ENCODE results near the gene PITX1.
"Not testable (repeated sequence)": the region's sequence is repeated elsewhere in the genome, so short reads cannot be mapped to it uniquely, and the experiment has no call there.

The PITX1 gene

DNA sequence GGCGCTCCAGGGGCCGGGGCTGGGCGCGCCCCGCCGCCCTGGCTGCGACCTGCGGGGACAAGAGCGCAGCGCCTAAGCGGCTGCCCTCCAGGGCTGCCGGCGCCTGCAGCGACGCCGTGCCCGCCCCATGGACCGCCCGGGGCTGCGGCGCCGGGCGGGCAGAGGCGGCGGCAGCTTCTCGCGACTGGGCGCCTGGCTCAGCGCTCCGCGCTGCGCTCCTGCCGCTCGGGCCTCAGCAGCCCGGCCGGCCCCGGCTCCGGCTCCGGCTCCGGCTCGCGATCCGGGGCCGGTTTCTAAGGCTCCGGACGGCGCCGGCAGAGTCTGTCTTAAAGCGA is at the start of gene PITX1:
PITX1 (minus strand) TSS at position 328 of the 335 bp plus-strand sequence. CDS start 347 bp downstream, outside the sequence.
- no peak for DNase-seq (ENCODE audit: low spot score)

DNA sequence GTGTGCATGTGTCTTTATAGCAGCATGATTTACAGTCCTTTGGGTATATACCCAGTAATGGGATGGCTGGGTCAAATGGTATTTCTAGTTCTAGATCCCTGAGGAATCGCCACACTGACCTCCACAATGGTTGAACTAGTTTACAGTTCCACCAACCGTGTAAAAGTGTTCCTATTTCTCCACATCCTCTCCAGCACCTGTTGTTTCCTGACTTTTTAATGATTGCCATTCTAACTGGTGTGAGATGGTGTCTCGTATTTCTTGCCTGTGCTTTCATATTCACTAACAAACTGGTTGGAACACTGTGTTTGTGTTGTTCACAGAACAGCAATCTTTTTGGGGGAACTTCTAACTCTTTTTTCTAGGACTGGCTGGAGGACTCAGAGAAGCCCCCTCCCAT is 49.3 kb upstream of the PITX1 start:
- not testable (repeated sequence) for DNase-seq (ENCODE audit: low spot score)

DNA sequence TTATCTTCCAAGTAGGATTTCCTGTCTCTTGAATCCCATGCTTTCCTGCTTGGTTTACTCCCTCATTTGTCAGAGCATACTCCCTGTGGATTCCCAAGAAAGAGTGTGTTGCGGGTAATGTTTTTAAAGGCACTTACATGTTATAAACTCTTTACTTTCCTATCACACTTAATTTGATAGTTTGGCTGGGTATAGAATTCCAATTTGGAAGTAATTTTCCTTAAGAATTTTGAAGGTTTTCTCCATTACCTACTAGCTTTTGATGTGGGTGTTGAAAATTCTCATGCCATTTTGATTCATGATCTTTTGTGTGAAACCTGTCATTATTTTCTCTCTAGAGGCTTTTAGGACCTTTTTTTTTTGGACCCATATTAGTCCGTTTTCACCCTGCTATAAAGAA is 47.2 kb upstream of the PITX1 start:
- DNase-seq (ENCODE audit: low spot score) = no peak

DNA sequence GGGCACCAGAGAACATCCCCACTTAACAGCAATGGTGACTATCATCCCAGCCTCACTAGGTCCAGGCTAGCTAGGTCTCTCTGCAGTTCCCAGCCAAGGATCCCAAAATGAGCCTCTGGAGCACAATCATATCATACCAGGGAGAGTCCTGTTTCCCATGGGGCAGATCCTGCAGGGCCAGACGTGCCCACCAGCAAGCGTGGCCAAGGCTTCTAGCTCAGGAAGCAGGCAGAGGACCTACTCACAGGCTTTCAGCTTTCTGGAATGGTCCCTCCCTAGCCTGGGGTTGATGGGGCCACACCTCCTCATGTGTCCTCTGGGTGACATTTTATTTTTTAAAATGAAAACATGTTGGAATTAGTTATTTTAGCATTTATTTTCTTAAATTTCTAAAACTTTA is 45.7 kb upstream of the PITX1 start:
- DNase-seq (ENCODE audit: low spot score) = no peak

DNA sequence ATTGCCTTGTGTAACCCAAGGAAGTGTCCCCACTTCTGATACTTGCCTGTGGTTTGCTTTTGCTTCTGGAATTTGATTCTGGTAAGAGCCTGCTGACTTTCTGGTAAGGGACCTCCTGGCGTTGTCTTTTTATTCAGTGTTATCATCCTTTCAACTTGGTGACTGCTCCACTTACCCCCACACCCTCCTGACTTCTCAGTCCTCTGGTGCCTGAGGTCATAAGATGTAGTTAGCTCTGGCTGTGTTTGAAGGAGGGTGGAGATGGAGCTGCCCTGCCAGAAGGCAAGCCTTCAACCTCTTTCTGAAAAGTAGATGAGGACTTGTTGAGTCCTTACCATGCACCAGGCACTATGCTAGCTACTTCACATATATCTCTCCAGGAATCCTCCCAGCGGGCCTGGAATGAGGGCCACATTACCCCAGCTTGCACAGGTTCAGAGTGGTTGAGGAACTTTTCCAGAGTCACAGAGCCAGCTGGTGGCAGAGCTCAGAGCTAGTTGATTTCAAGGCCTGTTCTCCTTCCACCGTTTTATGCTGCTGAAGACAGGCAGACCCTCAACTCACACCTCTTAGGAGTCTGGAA is 45.2 kb upstream of the PITX1 start:
- DNase-seq (ENCODE audit: low spot score) = no peak

DNA sequence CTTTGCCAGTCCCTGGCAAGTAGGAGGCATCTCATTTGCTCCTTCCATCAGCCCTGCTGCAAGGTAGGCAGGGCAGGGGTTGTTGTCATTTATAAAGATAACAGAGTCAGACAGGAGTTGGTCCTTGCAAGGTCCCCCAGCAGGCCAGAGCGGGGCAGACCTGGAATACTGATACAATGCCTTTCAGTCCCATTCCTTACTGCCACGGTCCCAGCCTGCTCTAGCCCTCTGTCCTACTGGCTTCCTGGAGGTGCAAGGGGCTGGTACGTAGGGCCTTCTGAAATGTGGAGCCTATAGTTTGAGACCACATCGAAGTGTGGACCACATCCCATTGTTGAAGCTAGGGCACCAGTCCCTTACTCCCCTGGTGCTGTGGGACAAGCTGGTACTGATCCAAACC is 42.8 kb upstream of the PITX1 start:
- DNase-seq (ENCODE audit: low spot score) = no peak

DNA sequence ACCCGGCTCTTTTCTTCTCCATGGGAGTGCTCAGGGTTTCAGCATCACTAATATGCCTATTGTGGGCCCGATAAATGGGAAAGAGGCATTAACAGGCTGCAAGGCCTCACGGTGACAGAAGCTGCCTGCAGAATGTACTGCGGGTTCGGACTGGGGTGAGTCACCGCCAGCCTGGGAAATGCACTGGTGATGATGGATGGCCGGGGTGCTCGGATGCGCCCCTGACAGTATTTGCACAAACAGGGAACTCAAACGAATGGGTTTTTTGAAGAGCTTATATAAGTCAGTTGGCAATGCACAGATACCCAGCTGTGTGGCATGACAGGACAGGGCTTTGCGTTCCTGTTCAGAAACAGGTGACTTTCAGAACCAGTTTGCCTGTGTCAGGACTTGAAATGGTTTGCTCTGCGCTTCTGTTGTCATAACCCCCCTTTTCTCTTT is 42.0 kb upstream of the PITX1 start:
- DNase-seq (ENCODE audit: low spot score) = no peak

DNA sequence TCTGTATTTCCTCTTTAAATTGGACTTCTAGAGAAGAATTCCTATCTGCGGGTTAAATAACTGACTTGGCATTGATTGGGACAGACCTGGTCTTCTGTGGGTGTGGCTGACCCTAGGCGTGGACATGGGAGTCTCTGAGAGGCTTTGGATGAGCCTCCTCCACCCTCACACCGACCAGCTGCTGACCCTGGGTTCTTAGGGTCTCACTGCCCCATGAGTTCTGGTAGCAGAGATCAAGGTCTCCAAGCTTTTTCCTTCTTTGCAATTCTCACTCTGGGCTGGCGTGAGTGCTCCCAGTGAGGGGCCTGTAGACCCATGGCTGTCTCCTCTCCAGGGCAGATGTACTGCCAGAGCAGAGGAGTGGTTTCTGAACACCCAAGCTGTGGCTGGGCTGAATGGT is 41.6 kb upstream of the PITX1 start:
- DNase-seq (ENCODE audit: low spot score) = no peak

DNA sequence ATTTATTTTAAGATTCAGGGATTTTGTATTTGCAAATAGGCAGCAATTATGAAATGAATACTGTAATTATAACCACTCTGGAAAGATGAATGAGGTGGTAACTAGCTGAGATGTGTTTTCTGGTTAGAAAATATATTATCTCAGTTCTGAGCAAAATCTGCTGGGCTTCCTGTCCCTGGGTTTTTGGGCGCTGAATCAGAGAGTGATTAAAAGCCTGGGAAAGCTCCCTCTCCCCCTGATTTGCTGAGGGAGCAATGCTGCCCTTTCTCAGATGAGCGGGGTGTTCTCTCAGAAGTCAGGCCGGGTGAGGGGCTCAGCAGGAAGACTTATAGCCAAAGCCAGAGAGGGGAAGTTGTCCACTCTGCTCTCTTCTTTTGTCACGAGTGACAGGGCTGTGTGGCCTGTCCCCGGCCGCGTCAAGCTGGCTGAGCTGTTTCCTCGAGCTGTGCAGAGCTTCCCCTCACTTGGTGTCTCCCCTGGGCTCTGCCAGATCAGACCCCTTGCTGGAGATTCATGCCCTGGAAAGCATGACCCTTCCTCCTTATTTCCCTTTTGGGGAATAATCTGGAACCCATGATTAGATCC is 39.8 kb upstream of the PITX1 start:
- no peak for DNase-seq (ENCODE audit: low spot score)

DNA sequence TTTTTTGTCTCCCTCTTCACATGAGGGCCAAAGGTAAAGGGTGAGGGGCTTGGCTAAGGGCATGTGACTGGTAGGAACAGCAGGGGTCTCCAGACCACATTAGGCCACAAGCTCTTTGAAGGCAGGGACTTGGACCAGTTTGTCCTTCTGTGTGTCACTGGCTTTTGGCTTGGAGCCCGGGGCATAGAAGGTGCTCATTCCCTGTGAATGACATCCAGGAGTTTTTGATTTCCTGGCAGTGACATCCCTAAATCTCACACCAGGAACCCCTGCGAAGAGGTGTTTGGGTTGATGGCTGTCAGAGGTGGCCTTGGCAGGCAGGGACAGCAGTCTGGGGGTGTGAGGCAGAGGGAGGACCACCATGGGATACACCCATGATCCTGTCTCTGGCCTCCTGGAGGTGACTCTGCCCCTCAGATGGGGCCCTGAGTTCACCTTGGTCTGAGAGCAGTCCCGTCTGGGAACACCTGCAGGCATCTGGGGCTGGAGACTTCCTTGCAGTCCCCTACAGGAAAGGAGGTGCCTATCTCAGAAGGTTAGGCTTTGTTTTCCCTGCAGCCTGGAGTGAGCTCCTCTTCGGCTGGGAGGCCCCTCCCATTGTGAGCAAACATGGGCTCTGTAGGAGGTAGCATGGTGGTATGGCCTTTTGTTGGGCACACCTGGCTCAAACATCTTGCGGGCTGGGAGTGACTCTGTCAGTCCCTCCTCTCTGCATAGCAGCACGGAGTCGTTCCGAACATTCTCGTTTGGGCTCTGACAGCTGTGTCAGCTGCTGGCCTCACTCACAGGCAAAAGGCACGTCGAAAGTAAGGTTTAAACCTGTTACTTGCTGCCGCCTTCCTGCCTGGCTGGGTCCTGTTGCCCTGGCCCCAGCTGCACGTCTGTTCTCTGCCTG is 38.6 kb upstream of the PITX1 start:
- no peak for DNase-seq (ENCODE audit: low spot score)

DNA sequence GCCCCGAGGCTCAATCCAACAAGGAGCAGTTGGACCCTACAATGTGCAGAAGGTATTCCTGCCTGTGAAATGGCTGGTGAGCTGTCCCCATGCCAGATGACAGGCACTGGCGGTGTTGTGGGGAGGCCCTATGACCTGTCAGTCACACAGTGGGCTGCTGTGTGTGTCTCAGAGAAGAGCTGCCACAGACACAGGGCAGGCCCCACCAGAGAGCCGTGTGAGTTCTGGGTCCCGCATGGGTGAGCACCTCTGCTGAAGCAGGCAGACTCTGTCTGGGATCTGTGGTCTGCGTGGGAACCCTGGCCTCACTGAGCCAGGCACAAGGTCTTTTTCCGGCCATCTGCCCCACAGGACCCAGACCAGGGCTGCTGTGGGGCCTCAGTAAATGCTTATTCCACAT is 37.3 kb upstream of the PITX1 start:
- DNase-seq (ENCODE audit: low spot score) = no peak

DNA sequence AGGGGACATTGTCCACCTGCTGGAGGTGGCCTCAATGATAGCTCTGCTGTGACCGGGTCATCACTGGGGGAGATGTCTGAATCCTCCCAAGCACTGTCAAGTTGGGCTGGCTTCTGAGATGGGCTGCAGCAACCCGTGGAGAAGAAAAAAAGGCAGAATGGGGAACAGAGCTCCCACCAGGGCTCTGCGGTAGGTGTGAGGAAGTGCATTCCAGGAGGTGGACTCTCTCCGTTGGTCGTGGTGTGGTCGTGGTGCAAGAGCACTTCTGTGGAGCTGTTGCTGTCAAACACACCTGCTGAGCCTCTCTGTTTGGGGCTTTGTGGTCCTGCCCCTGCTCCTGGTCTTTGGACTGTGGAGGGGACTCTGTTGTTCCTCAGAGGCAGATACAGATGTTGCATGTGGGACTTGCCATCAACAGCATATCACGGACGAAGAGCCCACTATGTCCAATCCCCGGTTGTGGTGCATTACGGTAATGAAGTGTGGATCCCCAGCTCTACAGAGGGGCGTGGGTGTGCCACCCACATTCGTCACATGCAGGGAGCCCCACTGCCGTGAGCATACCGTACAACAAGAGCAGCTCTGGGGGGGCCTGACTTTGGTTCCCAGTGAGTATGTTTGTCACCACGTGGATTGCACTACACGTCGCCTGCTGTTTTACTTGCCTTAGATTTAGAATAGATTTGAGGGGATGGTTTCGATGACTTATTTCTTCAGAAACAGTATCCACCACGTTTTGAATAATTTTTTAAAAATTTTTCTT is 36.0 kb upstream of the PITX1 start:
- DNase-seq (ENCODE audit: low spot score) = no peak

DNA sequence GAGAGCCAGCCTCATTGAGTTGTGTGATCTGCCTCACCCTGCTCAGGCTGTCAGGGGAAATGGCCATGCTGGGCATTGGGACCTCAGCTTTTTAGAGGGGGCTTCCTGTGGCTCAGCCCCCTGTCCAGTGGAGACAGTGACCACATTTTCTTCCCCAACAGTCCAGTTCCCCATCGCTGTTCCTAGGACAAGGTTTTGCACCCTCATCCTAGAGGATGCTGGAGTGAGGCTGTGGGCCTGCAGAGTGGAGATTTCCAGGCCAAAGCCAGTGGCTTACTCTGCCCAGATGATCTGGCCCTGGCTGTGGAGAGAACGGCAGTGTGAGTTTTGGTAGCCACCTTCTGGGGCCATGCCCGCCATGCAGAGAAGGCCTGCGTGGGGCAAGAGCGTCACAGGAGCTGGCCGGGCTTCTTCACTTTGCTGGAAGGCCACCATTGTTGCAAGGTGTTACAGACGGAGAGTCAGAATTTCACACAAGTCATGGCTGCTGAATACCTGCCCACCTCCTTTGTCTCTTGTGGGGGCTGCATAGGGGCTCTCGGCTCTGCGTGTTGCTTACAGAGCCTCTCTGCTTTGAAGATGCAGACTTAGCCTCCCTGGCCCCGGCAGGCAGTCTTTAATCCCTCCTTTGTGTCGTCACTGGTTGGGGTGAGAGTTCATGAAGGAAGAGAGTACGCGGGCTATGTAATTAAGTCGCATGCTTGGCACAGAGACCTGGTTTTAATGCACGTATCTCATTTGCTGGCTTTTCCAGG is 35.2 kb upstream of the PITX1 start:
- DNase-seq (ENCODE audit: low spot score) = no peak

DNA sequence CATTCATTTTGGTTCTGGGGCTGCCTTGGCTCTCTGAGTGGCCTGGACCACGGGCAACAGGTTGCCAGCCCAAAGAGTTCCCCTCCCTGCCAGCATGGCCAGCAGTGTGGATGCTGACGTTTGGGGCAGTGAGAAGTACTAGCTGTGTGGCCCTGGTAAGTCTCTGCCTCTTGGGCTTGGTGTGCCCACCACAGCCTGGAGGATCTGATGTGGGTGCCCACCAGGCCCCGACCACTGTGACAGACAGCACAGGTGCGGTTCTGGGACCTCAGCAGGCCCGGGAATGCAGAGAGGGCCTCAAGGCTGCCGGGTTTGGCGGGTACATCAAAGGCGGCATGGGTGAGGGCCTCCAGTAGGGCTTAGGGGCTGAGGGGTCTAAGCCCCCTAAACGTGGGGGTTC is 33.6 kb upstream of the PITX1 start:
- DNase-seq (ENCODE audit: low spot score) = no peak

DNA sequence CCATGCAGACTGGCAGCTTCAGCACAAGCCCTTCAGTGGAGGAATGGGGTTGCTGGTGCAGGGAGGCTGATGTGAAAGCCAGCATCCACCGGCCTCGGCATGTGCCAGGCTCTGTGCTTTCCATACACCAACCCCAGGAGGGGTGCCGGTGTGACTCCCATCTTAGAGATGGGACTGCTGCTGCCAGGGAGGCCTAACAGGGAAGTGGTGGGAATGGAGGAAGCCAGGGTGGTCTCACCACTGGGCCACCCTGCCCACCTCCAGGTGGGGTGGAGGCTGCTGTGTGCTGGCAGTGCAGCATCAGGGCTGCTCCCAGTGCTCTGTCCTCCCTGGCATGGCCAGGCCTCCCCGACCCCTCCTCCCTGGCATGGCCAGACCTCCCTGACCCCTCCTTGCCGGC is 32.8 kb upstream of the PITX1 start:
- no peak for DNase-seq (ENCODE audit: low spot score)

DNA sequence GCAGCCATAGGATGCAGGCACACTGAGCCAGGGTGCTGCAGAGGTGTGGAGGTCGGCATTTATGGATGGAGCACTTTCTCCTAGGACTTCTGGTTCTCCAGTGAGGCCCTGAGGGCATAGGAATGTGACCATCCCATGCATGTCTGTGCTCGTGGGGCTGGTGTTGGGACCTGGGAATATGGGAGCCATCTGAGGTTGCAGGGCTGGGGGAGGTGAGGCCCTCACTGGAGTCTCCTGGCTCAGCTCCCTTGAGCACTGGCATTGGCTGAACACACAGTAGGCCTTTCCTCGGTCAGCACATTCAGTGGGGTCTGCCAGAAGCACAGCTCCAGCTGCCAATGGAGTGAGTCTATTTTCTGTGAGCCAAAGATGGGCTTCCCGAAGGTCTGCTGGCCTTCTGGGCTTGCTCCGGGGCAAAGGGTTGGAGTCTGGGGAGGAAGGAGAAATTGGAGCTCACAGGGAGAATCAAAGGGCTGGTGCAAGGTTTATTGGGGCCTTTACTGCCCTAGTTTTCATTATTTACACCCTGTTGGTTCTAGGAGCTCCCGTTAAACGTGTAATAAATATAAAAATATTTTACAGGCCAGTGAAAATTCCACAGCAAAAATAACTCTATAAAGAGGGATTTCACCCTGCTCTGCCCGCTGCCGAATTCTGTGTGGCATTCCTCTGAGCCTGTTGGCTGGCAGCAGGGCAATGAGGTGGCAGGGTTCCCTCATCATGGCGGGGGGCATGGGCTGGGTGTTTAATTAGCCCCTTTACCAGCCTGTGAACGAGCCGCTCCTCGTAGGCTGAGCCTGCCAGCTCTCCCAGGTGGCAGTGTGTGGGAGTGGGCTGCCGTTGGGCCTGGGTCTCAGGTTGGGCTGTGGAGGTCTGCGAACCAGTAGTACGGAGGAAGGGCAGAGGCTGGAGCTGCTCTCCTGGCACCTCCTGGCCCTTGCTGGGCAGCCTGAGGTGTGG is 31.6 kb upstream of the PITX1 start:
- no peak for DNase-seq (ENCODE audit: low spot score)

DNA sequence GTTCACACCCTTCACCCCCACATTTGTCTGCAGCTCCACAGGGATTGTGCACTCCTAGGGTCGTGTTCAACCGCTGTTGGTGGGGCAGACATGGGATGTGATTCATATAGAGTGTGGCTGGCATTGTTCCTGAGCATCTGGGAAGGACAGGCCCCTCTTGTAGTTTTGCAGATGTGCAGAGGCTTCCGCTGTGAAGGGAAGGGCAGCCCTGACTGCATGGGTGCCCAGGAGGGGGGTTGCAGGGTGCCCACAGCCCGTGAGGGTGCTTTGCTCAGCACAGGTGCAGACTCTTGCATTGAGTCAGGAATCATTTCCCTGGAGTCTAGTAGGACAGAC is 30.2 kb upstream of the PITX1 start:
- DNase-seq (ENCODE audit: low spot score) = no peak

DNA sequence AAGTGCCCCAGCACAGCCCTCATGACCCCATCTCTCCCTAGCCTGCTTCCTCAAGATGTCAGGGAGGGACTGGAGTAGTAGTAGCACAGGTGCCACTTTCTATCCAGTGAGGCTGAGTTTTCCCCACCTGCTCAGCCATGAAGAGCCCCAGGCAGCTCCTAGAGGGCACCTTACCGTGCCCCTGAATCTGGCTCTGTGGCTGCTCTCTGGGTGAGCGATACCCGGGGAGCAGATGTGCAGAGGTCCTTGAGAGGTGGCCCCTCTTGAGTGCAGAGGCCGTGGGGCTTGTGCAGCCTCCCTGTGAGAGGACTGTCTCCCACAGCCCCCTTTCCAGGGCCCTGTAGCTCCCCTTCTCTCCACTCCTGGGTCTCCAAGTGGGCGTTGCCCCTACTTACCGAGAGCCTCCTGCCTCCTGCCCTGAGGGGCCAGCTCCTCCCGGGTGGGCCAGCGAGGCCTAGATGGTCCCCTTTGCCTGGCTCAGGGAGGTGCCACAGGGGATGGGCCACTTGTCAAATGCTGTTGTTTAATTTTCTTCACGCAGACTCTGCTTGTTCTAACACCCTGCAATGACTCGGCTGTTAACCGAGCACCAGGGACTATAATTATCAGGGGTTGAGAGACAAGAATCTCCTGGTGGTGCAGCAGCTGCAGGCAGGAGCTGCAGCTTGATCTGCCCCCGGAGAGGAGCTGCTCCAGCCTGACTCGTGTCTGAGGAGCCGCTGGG is 29.6 kb upstream of the PITX1 start:
- no peak for DNase-seq (ENCODE audit: low spot score)

DNA sequence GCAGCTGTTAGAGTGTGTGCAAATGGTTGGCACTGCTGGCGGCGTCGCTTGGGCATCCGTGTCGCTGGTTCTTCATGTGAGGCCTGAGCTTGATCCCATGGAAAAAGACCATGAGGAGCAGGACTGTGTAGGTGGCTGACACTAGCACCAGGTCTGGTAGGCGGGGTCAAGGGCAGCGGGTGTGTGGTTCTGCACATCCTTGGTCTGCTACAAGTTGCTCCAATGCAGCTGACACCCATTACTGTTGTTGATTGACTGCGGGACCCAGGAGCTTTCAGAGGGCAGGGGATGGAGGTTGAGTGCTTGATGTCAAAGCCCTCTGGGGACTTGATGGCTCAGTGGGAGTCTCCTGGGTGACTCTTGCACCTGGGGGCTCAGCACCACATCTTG is 29.0 kb upstream of the PITX1 start:
- no peak for DNase-seq (ENCODE audit: low spot score)
